ENCODE measurements around the gene ELF4. TPM values are rescaled to one million over a fixed set of nuclear protein-coding genes. Genes with fewer than 3 reads are reported as not detected.

Gene ELF4
- total RNA-seq, 1 experiment from 2014 or later, result 1.9 TPM

DNA sequence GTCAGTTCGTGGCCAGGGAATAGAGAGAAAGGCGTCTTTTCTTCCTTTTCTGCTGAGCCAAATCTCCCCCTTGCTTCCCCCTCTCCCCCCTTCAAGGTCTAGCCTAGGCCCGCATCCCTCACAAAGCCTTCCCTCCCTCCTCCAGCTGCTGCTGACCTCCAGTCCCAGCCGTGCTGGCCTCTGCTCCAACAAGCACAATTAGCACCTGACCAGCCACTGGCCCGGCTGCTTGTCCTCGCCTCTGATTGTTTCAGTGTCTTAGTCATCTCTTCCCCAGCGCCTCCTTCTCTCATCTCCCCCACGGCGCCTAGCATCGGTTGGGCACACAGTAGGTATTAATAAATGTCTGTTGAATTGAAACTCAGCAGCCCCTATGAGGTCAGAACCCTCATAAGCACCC is 4.2 kb downstream of the ELF4 start:
- ATAC-seq (no peak), DNase-seq (ENCODE audit: low spot score) (no peak)
- Mint-ChIP-seq H3K4me3 (no peak overlapping the region), H3K27ac (no peak overlapping the region), H3K36me3 (no peaks in the 10 kb centered on the region), H3K4me1 (peaks cover 26% of the 10 kb centered on the region), H3K9me3 (no peaks in the 10 kb centered on the region), H3K27me3 (ENCODE audit: low read depth) (peaks cover 28% of the 10 kb centered on the region)
- CTCF ChIA-PET, result interaction anchor here (0.5 to 3.9 kb wide), 2 partner anchors 46 to 47 kb away, joined by 4 to 12 read pairs; no protein-coding TSS in a partner anchor
- TF ChIP-seq FOXK1 (CRISPR knock-in tag; IDR thresholded peaks at IDR 0.05) (no peak), NR2C2 (CRISPR knock-in tag; IDR thresholded peaks at IDR 0.05) (no peak), SMAD4 (CRISPR knock-in tag; IDR thresholded peaks at IDR 0.05) (no peak), KAT7 (CRISPR knock-in tag; IDR thresholded peaks at IDR 0.05; ENCODE audit: borderline replicate concordance) (no peak), NFATC4 (CRISPR knock-in tag; IDR thresholded peaks at IDR 0.05) (no peak), MYBL2 (CRISPR knock-in tag; IDR thresholded peaks at IDR 0.05) (no peak), NR1H2 (CRISPR knock-in tag; IDR thresholded peaks at IDR 0.05) (no peak), ZNF416 (CRISPR knock-in tag; IDR thresholded peaks at IDR 0.05) (no peak), CREB1 (CRISPR knock-in tag; IDR thresholded peaks at IDR 0.05) (no peak), NFE2L1 (CRISPR knock-in tag; IDR thresholded peaks at IDR 0.05) (no peak), IRF2 (CRISPR knock-in tag; IDR thresholded peaks at IDR 0.05; ENCODE audit: borderline replicate concordance, low read depth) (no peak), SMAD3 (CRISPR knock-in tag; IDR thresholded peaks at IDR 0.05; ENCODE audit: borderline replicate concordance) (no peak), ZNF423 (CRISPR knock-in tag; IDR thresholded peaks at IDR 0.05) (no peak)
- TF ChIP-seq, protein P1, sequence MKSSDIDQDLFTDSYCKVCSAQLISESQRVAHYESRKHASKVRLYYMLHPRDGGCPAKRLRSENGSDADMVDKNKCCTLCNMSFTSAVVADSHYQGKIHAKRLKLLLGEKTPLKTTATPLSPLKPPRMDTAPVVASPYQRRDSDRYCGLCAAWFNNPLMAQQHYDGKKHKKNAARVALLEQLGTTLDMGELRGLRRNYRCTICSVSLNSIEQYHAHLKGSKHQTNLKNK (CRISPR knock-in tag; IDR thresholded peaks at IDR 0.05), result no peak
- TF ChIP-seq, protein P2, sequence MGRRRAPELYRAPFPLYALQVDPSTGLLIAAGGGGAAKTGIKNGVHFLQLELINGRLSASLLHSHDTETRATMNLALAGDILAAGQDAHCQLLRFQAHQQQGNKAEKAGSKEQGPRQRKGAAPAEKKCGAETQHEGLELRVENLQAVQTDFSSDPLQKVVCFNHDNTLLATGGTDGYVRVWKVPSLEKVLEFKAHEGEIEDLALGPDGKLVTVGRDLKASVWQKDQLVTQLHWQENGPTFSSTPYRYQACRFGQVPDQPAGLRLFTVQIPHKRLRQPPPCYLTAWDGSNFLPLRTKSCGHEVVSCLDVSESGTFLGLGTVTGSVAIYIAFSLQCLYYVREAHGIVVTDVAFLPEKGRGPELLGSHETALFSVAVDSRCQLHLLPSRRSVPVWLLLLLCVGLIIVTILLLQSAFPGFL (CRISPR knock-in tag; IDR thresholded peaks at IDR 0.05; ENCODE audit: borderline replicate concordance), result no peak
- TF ChIP-seq, protein P3, sequence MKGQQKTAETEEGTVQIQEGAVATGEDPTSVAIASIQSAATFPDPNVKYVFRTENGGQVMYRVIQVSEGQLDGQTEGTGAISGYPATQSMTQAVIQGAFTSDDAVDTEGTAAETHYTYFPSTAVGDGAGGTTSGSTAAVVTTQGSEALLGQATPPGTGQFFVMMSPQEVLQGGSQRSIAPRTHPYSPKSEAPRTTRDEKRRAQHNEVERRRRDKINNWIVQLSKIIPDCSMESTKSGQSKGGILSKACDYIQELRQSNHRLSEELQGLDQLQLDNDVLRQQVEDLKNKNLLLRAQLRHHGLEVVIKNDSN (CRISPR knock-in tag; IDR thresholded peaks at IDR 0.05), result no peak
- TF ChIP-seq, protein P4, sequence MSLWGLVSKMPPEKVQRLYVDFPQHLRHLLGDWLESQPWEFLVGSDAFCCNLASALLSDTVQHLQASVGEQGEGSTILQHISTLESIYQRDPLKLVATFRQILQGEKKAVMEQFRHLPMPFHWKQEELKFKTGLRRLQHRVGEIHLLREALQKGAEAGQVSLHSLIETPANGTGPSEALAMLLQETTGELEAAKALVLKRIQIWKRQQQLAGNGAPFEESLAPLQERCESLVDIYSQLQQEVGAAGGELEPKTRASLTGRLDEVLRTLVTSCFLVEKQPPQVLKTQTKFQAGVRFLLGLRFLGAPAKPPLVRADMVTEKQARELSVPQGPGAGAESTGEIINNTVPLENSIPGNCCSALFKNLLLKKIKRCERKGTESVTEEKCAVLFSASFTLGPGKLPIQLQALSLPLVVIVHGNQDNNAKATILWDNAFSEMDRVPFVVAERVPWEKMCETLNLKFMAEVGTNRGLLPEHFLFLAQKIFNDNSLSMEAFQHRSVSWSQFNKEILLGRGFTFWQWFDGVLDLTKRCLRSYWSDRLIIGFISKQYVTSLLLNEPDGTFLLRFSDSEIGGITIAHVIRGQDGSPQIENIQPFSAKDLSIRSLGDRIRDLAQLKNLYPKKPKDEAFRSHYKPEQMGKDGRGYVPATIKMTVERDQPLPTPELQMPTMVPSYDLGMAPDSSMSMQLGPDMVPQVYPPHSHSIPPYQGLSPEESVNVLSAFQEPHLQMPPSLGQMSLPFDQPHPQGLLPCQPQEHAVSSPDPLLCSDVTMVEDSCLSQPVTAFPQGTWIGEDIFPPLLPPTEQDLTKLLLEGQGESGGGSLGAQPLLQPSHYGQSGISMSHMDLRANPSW (CRISPR knock-in tag; conservative IDR thresholded peaks at IDR 0.05; ENCODE audit: low read depth), result no peak
- POLR2A ChIA-PET, result no interaction called here

DNA sequence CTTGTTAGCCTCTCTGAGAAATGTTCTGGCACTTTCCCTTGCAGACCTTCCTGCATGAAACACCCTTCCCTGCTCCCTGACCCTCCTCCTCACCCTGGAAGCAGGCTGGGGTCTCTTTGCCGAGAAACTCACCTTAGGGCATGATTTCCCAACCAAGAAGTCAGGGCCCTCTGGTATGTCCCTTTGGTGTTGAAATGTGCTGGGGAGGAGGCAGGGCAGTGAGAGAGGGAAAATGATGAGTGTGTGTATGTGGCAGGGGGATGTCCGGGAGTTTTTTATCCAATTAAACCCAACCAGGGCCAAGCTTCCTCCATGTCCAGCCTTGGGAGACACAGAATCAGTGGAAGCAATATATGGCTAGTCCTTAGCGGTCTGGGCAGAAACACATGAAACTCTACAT is 5.1 kb downstream of the ELF4 start:
- H3K9me3 Mint-ChIP-seq, result no peaks in the 10 kb centered on the region
- no peak overlapping the region for H3K27ac Mint-ChIP-seq
- H3K4me1 Mint-ChIP-seq, result peaks cover 26% of the 10 kb centered on the region
- peaks cover 28% of the 10 kb centered on the region for H3K27me3 Mint-ChIP-seq (ENCODE audit: low read depth)
- H3K36me3 Mint-ChIP-seq, result no peaks in the 10 kb centered on the region
- DNase-seq (ENCODE audit: low spot score), result no peak
- CTCF ChIA-PET, result interaction anchor here (0.7 to 2.2 kb wide), 3 partner anchors 26 to 153 kb away, joined by 3 to 10 read pairs (median 6); no protein-coding TSS in a partner anchor
- POLR2A ChIA-PET, result no interaction called here
- no peak for ATAC-seq
- no peak overlapping the region for H3K4me3 Mint-ChIP-seq
- TF ChIP-seq, protein P5, sequence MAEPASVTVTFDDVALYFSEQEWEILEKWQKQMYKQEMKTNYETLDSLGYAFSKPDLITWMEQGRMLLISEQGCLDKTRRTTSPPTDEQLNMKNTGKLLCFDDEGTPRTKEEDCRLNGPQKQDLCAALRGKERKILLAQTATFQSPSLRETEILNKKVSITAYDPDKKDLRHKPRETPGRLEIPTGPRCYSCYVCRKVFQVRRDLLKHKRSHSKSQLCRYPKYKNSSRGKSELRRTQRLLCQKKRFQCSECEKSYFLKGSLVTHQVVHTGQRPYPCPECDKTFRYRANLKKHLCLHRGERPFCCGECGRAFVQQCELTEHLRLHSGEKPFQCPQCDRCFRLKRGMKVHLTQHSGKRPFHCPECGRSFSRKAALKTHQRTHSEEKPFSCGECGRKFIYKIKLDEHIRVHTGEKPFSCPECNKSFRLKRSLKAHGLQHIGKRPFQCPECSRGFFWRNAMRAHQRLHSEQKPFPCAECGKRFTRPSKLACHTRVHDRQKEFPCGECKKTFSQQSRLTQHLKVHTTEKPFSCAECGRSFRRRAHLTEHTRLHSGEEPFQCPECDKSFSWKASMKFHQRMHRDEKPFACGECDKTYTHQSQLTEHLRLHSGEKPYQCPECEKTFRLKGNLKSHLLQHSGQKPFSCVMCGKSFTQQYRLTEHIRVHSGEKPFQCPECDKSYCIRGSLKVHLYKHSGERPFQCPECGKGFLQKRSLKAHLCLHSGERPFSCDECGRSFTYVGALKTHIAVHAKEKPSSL (CRISPR knock-in tag; conservative IDR thresholded peaks at IDR 0.05), result no peak
- TF ChIP-seq, protein P6, sequence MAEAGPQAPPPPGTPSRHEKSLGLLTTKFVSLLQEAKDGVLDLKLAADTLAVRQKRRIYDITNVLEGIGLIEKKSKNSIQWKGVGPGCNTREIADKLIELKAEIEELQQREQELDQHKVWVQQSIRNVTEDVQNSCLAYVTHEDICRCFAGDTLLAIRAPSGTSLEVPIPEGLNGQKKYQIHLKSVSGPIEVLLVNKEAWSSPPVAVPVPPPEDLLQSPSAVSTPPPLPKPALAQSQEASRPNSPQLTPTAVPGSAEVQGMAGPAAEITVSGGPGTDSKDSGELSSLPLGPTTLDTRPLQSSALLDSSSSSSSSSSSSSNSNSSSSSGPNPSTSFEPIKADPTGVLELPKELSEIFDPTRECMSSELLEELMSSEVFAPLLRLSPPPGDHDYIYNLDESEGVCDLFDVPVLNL (CRISPR knock-in tag; IDR thresholded peaks at IDR 0.05; ENCODE audit: borderline replicate concordance, low read depth), result no peak
- TF ChIP-seq, protein P7, sequence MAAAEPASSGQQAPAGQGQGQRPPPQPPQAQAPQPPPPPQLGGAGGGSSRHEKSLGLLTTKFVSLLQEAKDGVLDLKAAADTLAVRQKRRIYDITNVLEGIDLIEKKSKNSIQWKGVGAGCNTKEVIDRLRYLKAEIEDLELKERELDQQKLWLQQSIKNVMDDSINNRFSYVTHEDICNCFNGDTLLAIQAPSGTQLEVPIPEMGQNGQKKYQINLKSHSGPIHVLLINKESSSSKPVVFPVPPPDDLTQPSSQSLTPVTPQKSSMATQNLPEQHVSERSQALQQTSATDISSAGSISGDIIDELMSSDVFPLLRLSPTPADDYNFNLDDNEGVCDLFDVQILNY (CRISPR knock-in tag; IDR thresholded peaks at IDR 0.05), result no peak
- TF ChIP-seq ETV6 (CRISPR knock-in tag; IDR thresholded peaks at IDR 0.05) (no peak), ZNF219 (CRISPR knock-in tag; IDR thresholded peaks at IDR 0.05; ENCODE audit: borderline replicate concordance) (no peak)
- TF ChIP-seq, protein P8, sequence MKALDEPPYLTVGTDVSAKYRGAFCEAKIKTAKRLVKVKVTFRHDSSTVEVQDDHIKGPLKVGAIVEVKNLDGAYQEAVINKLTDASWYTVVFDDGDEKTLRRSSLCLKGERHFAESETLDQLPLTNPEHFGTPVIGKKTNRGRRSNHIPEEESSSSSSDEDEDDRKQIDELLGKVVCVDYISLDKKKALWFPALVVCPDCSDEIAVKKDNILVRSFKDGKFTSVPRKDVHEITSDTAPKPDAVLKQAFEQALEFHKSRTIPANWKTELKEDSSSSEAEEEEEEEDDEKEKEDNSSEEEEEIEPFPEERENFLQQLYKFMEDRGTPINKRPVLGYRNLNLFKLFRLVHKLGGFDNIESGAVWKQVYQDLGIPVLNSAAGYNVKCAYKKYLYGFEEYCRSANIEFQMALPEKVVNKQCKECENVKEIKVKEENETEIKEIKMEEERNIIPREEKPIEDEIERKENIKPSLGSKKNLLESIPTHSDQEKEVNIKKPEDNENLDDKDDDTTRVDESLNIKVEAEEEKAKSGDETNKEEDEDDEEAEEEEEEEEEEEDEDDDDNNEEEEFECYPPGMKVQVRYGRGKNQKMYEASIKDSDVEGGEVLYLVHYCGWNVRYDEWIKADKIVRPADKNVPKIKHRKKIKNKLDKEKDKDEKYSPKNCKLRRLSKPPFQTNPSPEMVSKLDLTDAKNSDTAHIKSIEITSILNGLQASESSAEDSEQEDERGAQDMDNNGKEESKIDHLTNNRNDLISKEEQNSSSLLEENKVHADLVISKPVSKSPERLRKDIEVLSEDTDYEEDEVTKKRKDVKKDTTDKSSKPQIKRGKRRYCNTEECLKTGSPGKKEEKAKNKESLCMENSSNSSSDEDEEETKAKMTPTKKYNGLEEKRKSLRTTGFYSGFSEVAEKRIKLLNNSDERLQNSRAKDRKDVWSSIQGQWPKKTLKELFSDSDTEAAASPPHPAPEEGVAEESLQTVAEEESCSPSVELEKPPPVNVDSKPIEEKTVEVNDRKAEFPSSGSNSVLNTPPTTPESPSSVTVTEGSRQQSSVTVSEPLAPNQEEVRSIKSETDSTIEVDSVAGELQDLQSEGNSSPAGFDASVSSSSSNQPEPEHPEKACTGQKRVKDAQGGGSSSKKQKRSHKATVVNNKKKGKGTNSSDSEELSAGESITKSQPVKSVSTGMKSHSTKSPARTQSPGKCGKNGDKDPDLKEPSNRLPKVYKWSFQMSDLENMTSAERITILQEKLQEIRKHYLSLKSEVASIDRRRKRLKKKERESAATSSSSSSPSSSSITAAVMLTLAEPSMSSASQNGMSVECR (CRISPR knock-in tag; IDR thresholded peaks at IDR 0.05; ENCODE audit: borderline replicate concordance), result no peak

Measured in WTC11 (cell line).